ENCODE data around the gene ABCB1. TPM values are rescaled to one million over a fixed set of nuclear protein-coding genes. Genes with fewer than 3 reads are reported as not detected.
A peak's percentile ranks its signal among the peaks of the same experiment; 100 is the strongest.
"Not testable (repeated sequence)": the region's sequence is repeated elsewhere in the genome, so short reads cannot be mapped to it uniquely, and the experiment has no call there.

Gene ABCB1
- total and polyA plus RNA-seq, 2 donors: 6.6 to 6.7 TPM

- Histone ChIP-seq H3K4me3 (ENCODE audit: low read length in 2 of 2) (no peak overlapping the region), H3K27ac (ENCODE audit: low read depth in 1 of 2, low read length in 1 of 2) (no peak overlapping the region), H3K36me3 (ENCODE audit: control insufficient read depth in 2 of 2, insufficient read depth in 2 of 2, low read length in 1 of 2) (no peaks in the 10 kb centered on the region), H3K27me3 (ENCODE audit: control insufficient read depth in 2 of 2, insufficient read depth in 1 of 2, low read length in 1 of 2) (peaks cover 16 to 40% of the 10 kb centered on the region in 2 donors), H3K4me1 (ENCODE audit: control insufficient read depth in 2 of 2, insufficient read depth in 2 of 2, low read length in 2 of 2) (peaks cover 3% of the 10 kb centered on the region in 2 donors), H3K9me3 (ENCODE audit: control insufficient read depth in 2 of 2, insufficient read depth in 1 of 2, low read length in 1 of 2) (no peaks in the 10 kb centered on the region)
- 16% methylated on average over 14 of the region's 14 CpGs for WGBS
- peak in 2 of 9 donors; percentile 2 to 35 for DNase-seq (ENCODE audit: low read depth in 6 of 9, low spot score in 9 of 9)
Measured at GRCh38 chr7:87474533-87475358, 125.9 kb downstream of the ABCB1 start.

DNA sequence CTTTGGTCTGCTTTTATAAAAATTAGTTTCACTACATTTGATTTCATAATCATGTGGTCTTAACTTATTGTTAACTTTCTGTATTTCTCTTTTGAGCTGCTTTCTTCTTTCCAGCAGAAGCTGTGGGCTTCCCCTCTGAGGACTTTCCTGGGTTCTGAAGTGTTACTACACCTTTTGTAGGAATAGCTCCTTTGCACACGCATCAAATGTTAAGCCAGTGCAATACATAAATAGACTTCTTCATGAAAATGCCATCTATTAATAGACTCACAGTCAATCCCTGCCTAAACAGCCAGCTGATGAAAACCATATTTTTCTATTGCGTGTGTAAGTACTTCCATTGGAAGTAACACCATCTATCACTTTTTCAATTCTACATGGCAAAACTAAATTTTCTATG lies 126.7 kb downstream of the ABCB1 start:
- peaks cover 3% of the 10 kb centered on the region in 2 donors for H3K4me1 ChIP-seq (ENCODE audit: control insufficient read depth in 2 of 2, insufficient read depth in 2 of 2, low read length in 2 of 2)
- 81% methylated on average over 2 of the region's 2 CpGs for WGBS
- DNase-seq (ENCODE audit: low read depth in 6 of 9, low spot score in 9 of 9): no peak
- H3K27ac ChIP-seq (ENCODE audit: low read depth in 1 of 2, low read length in 1 of 2): no peak overlapping the region
- peaks cover 16 to 40% of the 10 kb centered on the region in 2 donors for H3K27me3 ChIP-seq (ENCODE audit: control insufficient read depth in 2 of 2, insufficient read depth in 1 of 2, low read length in 1 of 2)
- no peak overlapping the region for H3K4me3 ChIP-seq (ENCODE audit: low read length in 2 of 2)
- no peaks in the 10 kb centered on the region for H3K9me3 ChIP-seq (ENCODE audit: control insufficient read depth in 2 of 2, insufficient read depth in 1 of 2, low read length in 1 of 2)
- no peaks in the 10 kb centered on the region for H3K36me3 ChIP-seq (ENCODE audit: control insufficient read depth in 2 of 2, insufficient read depth in 2 of 2, low read length in 1 of 2)

DNA sequence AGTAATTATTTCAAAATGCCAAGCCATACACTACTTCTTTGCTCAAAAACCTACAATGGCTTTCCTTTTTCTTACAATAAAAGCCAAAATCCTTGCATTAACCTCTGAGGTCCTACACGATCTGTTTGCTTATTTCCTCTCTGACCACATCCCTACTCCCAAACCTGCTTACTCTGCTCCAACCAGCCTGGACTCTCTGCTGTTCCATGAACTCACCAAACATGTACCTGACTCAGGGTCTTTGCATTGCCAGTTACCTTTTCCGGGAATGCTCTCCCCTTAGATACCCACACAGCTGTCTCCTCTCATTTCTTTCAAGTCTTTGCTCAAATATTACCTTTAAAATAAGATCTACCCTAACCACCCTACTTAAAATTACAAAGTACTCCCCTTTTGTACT lies 127.5 kb downstream of the ABCB1 start:
- no peaks in the 10 kb centered on the region for H3K36me3 ChIP-seq (ENCODE audit: control insufficient read depth in 2 of 2, insufficient read depth in 2 of 2, low read length in 1 of 2)
- no peak overlapping the region for H3K4me3 ChIP-seq (ENCODE audit: low read length in 2 of 2)
- 85% methylated on average over 2 of the region's 2 CpGs for WGBS
- no peaks in the 10 kb centered on the region for H3K9me3 ChIP-seq (ENCODE audit: control insufficient read depth in 2 of 2, insufficient read depth in 1 of 2, low read length in 1 of 2)
- no peak for DNase-seq (ENCODE audit: low read depth in 6 of 9, low spot score in 9 of 9)
- peaks cover 3% of the 10 kb centered on the region in 2 donors for H3K4me1 ChIP-seq (ENCODE audit: control insufficient read depth in 2 of 2, insufficient read depth in 2 of 2, low read length in 2 of 2)
- peaks cover 16 to 40% of the 10 kb centered on the region in 2 donors for H3K27me3 ChIP-seq (ENCODE audit: control insufficient read depth in 2 of 2, insufficient read depth in 1 of 2, low read length in 1 of 2)
- no peak overlapping the region for H3K27ac ChIP-seq (ENCODE audit: low read depth in 1 of 2, low read length in 1 of 2)

DNA sequence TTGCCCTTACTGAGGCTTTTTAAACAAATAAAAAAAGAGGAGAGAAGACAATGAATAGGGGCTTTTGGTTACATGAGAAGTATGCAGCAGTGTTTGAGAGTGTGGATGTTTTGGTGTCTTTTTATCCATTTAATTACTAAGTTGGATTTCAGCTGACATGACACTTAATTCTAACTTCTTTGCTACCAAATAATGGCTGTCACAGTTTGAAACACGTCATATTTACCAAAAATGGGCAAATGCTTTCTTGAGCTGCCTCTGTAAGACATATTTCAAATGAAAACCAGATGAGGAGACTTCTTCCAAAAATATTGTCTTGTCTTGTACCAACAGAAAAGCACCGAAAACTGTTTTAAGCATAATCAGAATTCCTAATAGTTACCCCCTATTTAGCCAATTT lies 129.2 kb downstream of the ABCB1 start:
- WGBS: 91% methylated on average over 2 of the region's 2 CpGs
- no peaks in the 10 kb centered on the region for H3K9me3 ChIP-seq (ENCODE audit: control insufficient read depth in 2 of 2, insufficient read depth in 1 of 2, low read length in 1 of 2)
- H3K4me3 ChIP-seq (ENCODE audit: low read length in 2 of 2): no peak overlapping the region
- H3K4me1 ChIP-seq (ENCODE audit: control insufficient read depth in 2 of 2, insufficient read depth in 2 of 2, low read length in 2 of 2): peaks cover 3% of the 10 kb centered on the region in 2 donors
- no peaks in the 10 kb centered on the region for H3K36me3 ChIP-seq (ENCODE audit: control insufficient read depth in 2 of 2, insufficient read depth in 2 of 2, low read length in 1 of 2)
- no peak for DNase-seq (ENCODE audit: low read depth in 6 of 9, low spot score in 9 of 9)
- H3K27me3 ChIP-seq (ENCODE audit: control insufficient read depth in 2 of 2, insufficient read depth in 1 of 2, low read length in 1 of 2): peaks cover 16 to 32% of the 10 kb centered on the region in 2 donors
- no peak overlapping the region for H3K27ac ChIP-seq (ENCODE audit: low read depth in 1 of 2, low read length in 1 of 2)

- not testable (repeated sequence) for DNase-seq (ENCODE audit: low read depth in 6 of 9, low spot score in 9 of 9); H3K4me1 ChIP-seq (ENCODE audit: control insufficient read depth in 2 of 2, insufficient read depth in 2 of 2, low read length in 2 of 2); H3K9me3 ChIP-seq (ENCODE audit: control insufficient read depth in 2 of 2, insufficient read depth in 1 of 2, low read length in 1 of 2); H3K36me3 ChIP-seq (ENCODE audit: control insufficient read depth in 2 of 2, insufficient read depth in 2 of 2, low read length in 1 of 2); H3K4me3 ChIP-seq (ENCODE audit: low read length in 2 of 2); H3K27ac ChIP-seq (ENCODE audit: low read depth in 1 of 2, low read length in 1 of 2)
- peaks cover 2 to 10% of the 10 kb centered on the region in 2 donors for H3K27me3 ChIP-seq (ENCODE audit: control insufficient read depth in 2 of 2, insufficient read depth in 1 of 2, low read length in 1 of 2)
Measured at GRCh38 chr7:87469204-87469603, 131.5 kb downstream of the ABCB1 start.

GRCh38 chr7:87465534-87465880 lies 135.2 kb downstream of the ABCB1 start:
- not testable (repeated sequence) for H3K4me1 ChIP-seq (ENCODE audit: control insufficient read depth in 2 of 2, insufficient read depth in 2 of 2, low read length in 2 of 2); H3K27me3 ChIP-seq (ENCODE audit: control insufficient read depth in 2 of 2, insufficient read depth in 1 of 2, low read length in 1 of 2); DNase-seq (ENCODE audit: low read depth in 6 of 9, low spot score in 9 of 9); H3K36me3 ChIP-seq (ENCODE audit: control insufficient read depth in 2 of 2, insufficient read depth in 2 of 2, low read length in 1 of 2); H3K4me3 ChIP-seq (ENCODE audit: low read length in 2 of 2); H3K9me3 ChIP-seq (ENCODE audit: control insufficient read depth in 2 of 2, insufficient read depth in 1 of 2, low read length in 1 of 2); H3K27ac ChIP-seq (ENCODE audit: low read depth in 1 of 2, low read length in 1 of 2)
- WGBS: 90% methylated on average over 7 of the region's 7 CpGs

DNA sequence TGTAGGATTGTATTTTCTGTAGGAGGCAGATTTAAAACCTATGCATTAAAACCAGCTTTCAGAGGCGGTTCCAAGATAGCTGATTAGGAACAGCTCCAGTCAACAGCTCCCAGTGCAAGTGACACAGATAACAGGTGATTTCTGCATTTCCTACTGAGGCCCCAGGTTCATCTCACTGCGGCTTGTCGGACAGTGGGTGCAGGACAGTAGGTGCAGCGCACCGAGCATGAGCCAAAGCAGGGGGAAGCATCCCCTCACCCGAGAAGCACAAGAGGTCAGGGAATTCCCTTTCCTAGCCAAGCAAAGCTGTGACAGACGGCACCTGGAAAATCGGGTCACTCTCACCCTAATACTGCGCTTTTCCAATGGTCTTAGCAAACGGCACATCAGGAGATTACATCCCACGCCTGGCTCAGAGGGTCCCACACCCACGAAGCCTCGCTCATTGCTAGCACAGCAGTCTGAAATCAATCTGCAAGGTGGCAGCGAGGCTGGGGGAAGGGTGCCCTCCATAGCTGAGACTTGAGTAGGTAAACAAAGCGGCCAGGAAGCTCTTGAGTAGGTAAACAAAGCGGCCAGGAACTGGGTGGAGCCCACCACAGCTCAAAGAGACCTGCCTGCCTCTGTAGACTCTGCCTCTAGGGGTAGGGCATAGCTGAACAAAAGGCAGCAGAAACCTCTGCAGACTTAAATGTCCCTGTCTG lies 135.7 kb downstream of the ABCB1 start:
- 84% methylated on average over 16 of the region's 16 CpGs for WGBS
- not testable (repeated sequence) for H3K36me3 ChIP-seq (ENCODE audit: control insufficient read depth in 2 of 2, insufficient read depth in 2 of 2, low read length in 1 of 2); H3K4me1 ChIP-seq (ENCODE audit: control insufficient read depth in 2 of 2, insufficient read depth in 2 of 2, low read length in 2 of 2); H3K27ac ChIP-seq (ENCODE audit: low read depth in 1 of 2, low read length in 1 of 2); H3K27me3 ChIP-seq (ENCODE audit: control insufficient read depth in 2 of 2, insufficient read depth in 1 of 2, low read length in 1 of 2); DNase-seq (ENCODE audit: low read depth in 6 of 9, low spot score in 9 of 9); H3K9me3 ChIP-seq (ENCODE audit: control insufficient read depth in 2 of 2, insufficient read depth in 1 of 2, low read length in 1 of 2); H3K4me3 ChIP-seq (ENCODE audit: low read length in 2 of 2)

DNA sequence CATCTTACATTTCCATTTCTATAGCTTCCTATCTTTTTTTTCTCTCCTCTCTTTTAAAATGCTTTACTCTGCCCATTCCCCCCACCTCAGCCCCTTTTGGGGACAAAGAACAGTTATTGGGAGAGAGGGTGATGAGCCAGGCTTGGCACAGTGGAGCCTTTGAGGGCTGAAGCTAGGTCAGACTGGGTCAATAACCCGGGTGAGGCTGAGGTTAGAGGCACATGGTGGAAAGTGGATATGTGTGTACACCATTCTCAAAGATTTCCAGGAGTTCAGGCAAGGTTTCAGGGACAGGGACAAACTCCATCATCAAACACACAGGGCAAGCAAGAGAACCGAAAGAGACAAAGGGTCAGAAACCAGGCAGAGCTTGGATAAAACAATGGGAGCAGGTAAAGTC lies 136.7 kb downstream of the ABCB1 start:
- DNase-seq (ENCODE audit: low read depth in 6 of 9, low spot score in 9 of 9): no peak
- WGBS: 90% methylated on average over 2 of the region's 2 CpGs
- Histone ChIP-seq H3K4me3 (ENCODE audit: low read length in 2 of 2) (no peak overlapping the region), H3K27ac (ENCODE audit: low read depth in 1 of 2, low read length in 1 of 2) (no peak overlapping the region), H3K27me3 (ENCODE audit: control insufficient read depth in 2 of 2, insufficient read depth in 1 of 2, low read length in 1 of 2) (no peaks in the 10 kb centered on the region), H3K36me3 (ENCODE audit: control insufficient read depth in 2 of 2, insufficient read depth in 2 of 2, low read length in 1 of 2) (no peaks in the 10 kb centered on the region), H3K4me1 (ENCODE audit: control insufficient read depth in 2 of 2, insufficient read depth in 2 of 2, low read length in 2 of 2) (no peaks in the 10 kb centered on the region), H3K9me3 (ENCODE audit: control insufficient read depth in 2 of 2, insufficient read depth in 1 of 2, low read length in 1 of 2) (no peaks in the 10 kb centered on the region)

DNA sequence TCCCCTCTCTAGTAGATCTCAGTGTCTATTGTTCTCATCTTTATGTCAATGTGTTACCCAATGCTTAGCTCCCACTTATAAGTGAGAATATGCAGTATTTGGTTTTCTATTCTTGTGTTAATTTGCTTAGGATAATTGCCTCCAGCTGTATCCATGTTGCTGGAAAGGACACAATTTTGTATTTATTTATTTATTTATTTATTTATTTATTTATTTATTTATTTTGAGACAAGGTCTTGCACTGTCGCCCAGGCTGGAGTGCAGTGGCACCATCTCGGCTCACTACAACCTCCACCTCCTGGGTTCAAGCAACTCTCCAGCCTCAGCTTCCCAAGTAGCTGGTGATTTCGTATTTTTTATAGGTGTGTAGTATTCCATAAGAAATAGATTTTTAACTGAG lies 140.2 kb downstream of the ABCB1 start:
- not testable (repeated sequence) for DNase-seq (ENCODE audit: low read depth in 6 of 9, low spot score in 9 of 9)

More for the DNA sequence above, 140.2 kb downstream of the ABCB1 start:
- H3K27me3 ChIP-seq (ENCODE audit: control insufficient read depth in 2 of 2, insufficient read depth in 1 of 2, low read length in 1 of 2); H3K4me3 ChIP-seq (ENCODE audit: low read length in 2 of 2); H3K36me3 ChIP-seq (ENCODE audit: control insufficient read depth in 2 of 2, insufficient read depth in 2 of 2, low read length in 1 of 2); H3K27ac ChIP-seq (ENCODE audit: low read depth in 1 of 2, low read length in 1 of 2); H3K4me1 ChIP-seq (ENCODE audit: control insufficient read depth in 2 of 2, insufficient read depth in 2 of 2, low read length in 2 of 2); H3K9me3 ChIP-seq (ENCODE audit: control insufficient read depth in 2 of 2, insufficient read depth in 1 of 2, low read length in 1 of 2): not testable (repeated sequence)
- 95% methylated on average over 3 of the region's 3 CpGs for WGBS

Measured in thymus (tissue), 11 donors.